Retinal pigment epithelial cell (primary cell): Measurements from ENCODE around the gene HTT-AS.

ENCODE experiments used
- DNase-seq: peaks from one replicate; pipeline ENCODE4 v3.0.0-alpha.2; 2010; ENCODE audit warnings: low read depth
- H3K4me3 ChIP-seq: 2 replicates; pipeline ENCODE4 v1.5.1; 2011; ENCODE audit warnings: mild to moderate bottlenecking, low read length, control low read depth, moderate library complexity
- CTCF ChIP-seq: conservative IDR thresholded peaks from 2 replicates; pipeline ENCODE4 v1.5.1; 2011; ENCODE audit warnings: low read depth, low read length, control low read depth, inconsistent platforms

The HTT-AS gene

GRCh38 chr4:3075652-3075981 lies 1.3 kb upstream of the HTT-AS start:
- H3K4me3 ChIP-seq, result peak overlapping the region; percentile 88
- no peak for TF ChIP-seq CTCF
- DNase-seq, result no peak

- DNase-seq, result peak; percentile 12
- no peak for TF ChIP-seq CTCF
- peak overlapping the region; percentile 88 for H3K4me3 ChIP-seq
Measured at GRCh38 chr4:3074846-3075651, 711 bp upstream of the HTT-AS start.

GRCh38 chr4:3073158-3074077 lies 920 bp downstream of the HTT-AS start:
- H3K4me3 ChIP-seq, result peak overlapping the region; percentile 65

GRCh38 chr4:3071811-3072210 lies 2.5 kb downstream of the HTT-AS start:
- TF ChIP-seq CTCF, result no peak
- DNase-seq, result no peak
- no peak overlapping the region for H3K4me3 ChIP-seq

More at GRCh38 chr4:3073158-3074077, 920 bp downstream of the HTT-AS start:
- DNase-seq, result no peak
- peak; percentile 17 for TF ChIP-seq CTCF

- no peak overlapping the region for H3K4me3 ChIP-seq
- no peak for TF ChIP-seq CTCF
- no peak for DNase-seq
Measured at GRCh38 chr4:3070709-3071500, 3.4 kb downstream of the HTT-AS start.

GRCh38 chr4:3069661-3070199 lies 4.6 kb downstream of the HTT-AS start:
- no peak overlapping the region for H3K4me3 ChIP-seq
- TF ChIP-seq CTCF, result no peak
- DNase-seq, result no peak
